Colonic mucosa (tissue), 4 donors: ENCODE data around the gene ZNF546. TPM values are rescaled to one million over a fixed set of nuclear protein-coding genes. Genes with fewer than 3 reads are reported as not detected.
"Not testable (repeated sequence)": the region's sequence is repeated elsewhere in the genome, so short reads cannot be mapped to it uniquely, and the experiment has no call there.

ENCODE experiments used
- DNase-seq: peaks from one replicate; pipeline ENCODE4 v3.0.0-alpha.2; 2020
- H3K27ac ChIP-seq: fragments of 200-600 bp; one replicate; pipeline ENCODE4 v1.8.0; 2021
- H3K27me3 ChIP-seq: fragments of 200-600 bp; one replicate; pipeline ENCODE4 v1.8.0; 2021
- H3K36me3 ChIP-seq: fragments of 200-600 bp; one replicate; pipeline ENCODE4 v1.8.0; 2021
- H3K4me1 ChIP-seq: fragments of 200-600 bp; one replicate; pipeline ENCODE4 v1.8.0; 2021; ENCODE audit warnings: mild to moderate bottlenecking
- H3K4me3 ChIP-seq: fragments of 200-600 bp; one replicate; pipeline ENCODE4 v1.8.0; 2021
- H3K9ac ChIP-seq, 2 donors: one replicate each; pipeline ENCODE4 v1.7.0; 2013; ENCODE audit warnings: control low read depth in 2 of 2, low read depth in 2 of 2, low read length in 2 of 2
- H3K9me3 ChIP-seq: fragments of 200-600 bp; one replicate; pipeline ENCODE4 v1.8.0; 2021
- intact Hi-C: fragments of 100-400 bp; cut with DNase I; formaldehyde crosslinking; loops from one replicate; pipeline ENCODE4 v1.14.1; 2022
- total RNA-seq, 2 donors: library from RNA; stranded (reverse); fragmentation: NEBNext Ultra II Directional in 1 of 2; extraction: Animal tissue kit (Norgen Biotek cat#: 25700) in 1 of 2; gene quantifications; one replicate each; pipeline ENCODE4 v1.2.1, GENCODE V29; 2021
- TF ChIP-seq, protein P1 (sequence below): fragments of 200-600 bp; IDR thresholded peaks from one replicate; pipeline ENCODE4 v1.8.0; 2022; ENCODE audit warnings: antibody characterized with exemption, mild to moderate bottlenecking
- donor health status: healthy.
- donor health status: DM: no; HTN: no; CAD: no.
- donor health status: DM: no; HTN: no; CAD: no.

Gene ZNF546
- total RNA-seq: 1 to 10 TPM; 1.1 to 1.3 TPM

- Histone ChIP-seq H3K27ac (peak within 1 kb of the TSS; percentile 75), H3K9ac (peak within 1 kb of the TSS; percentile 81 to 92), H3K9me3 (no peaks in the 10 kb centered on the region), H3K36me3 (no peaks in the 10 kb centered on the region), H3K27me3 (no peaks in the 10 kb centered on the region), H3K4me3 (peak within 1 kb of the TSS; percentile 64), H3K4me1 (no peaks in the 10 kb centered on the region)
- peak; percentile 95 for DNase-seq
- TF ChIP-seq, protein P1, sequence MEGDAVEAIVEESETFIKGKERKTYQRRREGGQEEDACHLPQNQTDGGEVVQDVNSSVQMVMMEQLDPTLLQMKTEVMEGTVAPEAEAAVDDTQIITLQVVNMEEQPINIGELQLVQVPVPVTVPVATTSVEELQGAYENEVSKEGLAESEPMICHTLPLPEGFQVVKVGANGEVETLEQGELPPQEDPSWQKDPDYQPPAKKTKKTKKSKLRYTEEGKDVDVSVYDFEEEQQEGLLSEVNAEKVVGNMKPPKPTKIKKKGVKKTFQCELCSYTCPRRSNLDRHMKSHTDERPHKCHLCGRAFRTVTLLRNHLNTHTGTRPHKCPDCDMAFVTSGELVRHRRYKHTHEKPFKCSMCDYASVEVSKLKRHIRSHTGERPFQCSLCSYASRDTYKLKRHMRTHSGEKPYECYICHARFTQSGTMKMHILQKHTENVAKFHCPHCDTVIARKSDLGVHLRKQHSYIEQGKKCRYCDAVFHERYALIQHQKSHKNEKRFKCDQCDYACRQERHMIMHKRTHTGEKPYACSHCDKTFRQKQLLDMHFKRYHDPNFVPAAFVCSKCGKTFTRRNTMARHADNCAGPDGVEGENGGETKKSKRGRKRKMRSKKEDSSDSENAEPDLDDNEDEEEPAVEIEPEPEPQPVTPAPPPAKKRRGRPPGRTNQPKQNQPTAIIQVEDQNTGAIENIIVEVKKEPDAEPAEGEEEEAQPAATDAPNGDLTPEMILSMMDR: no peak
- intact Hi-C loops: no loop called here
Measured at GRCh38 chr19:39996811-39997637, at the start of gene ZNF546. Gene ZNF546, plus strand, starts transcription at chr19:39997060. Its CDS starts 1,267 bp downstream, at chr19:39998327.

GRCh38 chr19:39949026-39949747 is 47.7 kb upstream of the ZNF546 start:
- no peak for DNase-seq
- Histone ChIP-seq H3K36me3 (no peaks in the 10 kb centered on the region), H3K9me3 (no peaks in the 10 kb centered on the region), H3K27ac (no peak overlapping the region), H3K27me3 (no peaks in the 10 kb centered on the region), H3K4me3 (no peak overlapping the region), H3K4me1 (no peaks in the 10 kb centered on the region), H3K9ac (no peak overlapping the region)
- TF ChIP-seq, protein P1: no peak
- intact Hi-C loops: no loop called here

DNA sequence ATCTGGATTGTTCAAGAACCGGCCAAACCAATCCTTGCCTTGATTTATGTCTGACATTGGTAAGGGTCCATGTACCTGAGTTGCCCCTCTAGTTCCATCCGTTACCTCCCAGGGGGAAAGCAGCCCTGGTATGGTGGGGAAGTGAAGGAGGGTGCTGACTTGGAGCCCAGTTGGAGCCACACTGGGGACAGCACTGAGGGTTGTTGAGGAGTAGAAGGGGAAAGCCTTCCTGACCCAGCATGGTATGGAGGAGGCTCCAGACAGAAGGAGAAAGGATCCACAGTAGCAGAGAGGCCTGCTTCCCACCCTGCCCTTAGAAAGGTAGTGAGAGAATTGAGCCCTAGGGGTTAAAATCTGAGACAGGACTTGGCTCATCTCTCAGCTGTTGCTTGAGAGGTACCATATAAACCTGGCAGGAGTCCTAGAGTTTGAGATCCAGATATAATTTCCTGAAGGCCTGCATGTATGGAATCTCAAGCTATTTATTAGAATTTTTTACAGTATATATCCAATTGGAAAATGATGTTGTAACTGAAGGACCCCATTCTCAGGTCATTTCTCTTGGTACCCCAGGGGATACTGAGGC is 45.7 kb upstream of the ZNF546 start:
- Histone ChIP-seq H3K4me1 (no peaks in the 10 kb centered on the region), H3K9ac (no peak overlapping the region), H3K9me3 (no peaks in the 10 kb centered on the region), H3K27me3 (no peaks in the 10 kb centered on the region), H3K27ac (no peak overlapping the region), H3K36me3 (no peaks in the 10 kb centered on the region), H3K4me3 (no peak overlapping the region)
- TF ChIP-seq, protein P1: no peak
- DNase-seq: no peak
- intact Hi-C loops: no loop called here

- no peaks in the 10 kb centered on the region for H3K36me3 ChIP-seq
- H3K27me3 ChIP-seq: no peaks in the 10 kb centered on the region
- H3K4me1 ChIP-seq: no peaks in the 10 kb centered on the region
- H3K9ac ChIP-seq: no peak overlapping the region
- H3K9me3 ChIP-seq: no peaks in the 10 kb centered on the region
- DNase-seq: no peak
- TF ChIP-seq, protein P1: no peak
- no peak overlapping the region for H3K4me3 ChIP-seq
- intact Hi-C loops: no loop called here
- H3K27ac ChIP-seq: no peak overlapping the region
Measured at GRCh38 chr19:39951686-39952085, 45.2 kb upstream of the ZNF546 start.

DNA sequence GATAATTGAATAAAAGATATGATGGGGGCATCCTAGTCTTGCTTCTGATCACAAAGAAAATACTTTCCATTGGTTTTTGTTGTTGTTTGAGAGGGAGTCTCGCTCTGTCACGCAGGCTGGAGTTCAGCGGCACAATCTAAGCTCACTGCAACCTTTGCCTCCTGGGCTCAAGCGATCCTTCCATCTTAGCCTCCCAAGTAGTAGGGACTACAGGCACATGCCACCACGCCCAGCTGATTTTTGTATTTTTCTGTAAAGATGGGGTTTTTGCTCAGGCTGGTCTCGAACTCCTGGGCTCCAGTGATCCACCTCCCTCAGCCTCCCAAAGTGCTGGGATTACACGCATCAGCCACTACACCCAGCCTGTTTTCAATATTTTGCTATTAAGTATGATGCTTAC is 42.9 kb upstream of the ZNF546 start:
- H3K27ac ChIP-seq: no peak overlapping the region
- H3K27me3 ChIP-seq: no peaks in the 10 kb centered on the region
- H3K9ac ChIP-seq: no peak overlapping the region
- H3K4me1 ChIP-seq: no peaks in the 10 kb centered on the region
- no peak overlapping the region for H3K4me3 ChIP-seq
- H3K9me3 ChIP-seq: no peaks in the 10 kb centered on the region
- TF ChIP-seq, protein P1: no peak
- H3K36me3 ChIP-seq: no peaks in the 10 kb centered on the region
- intact Hi-C loops: no loop called here
- peak; percentile 9 for DNase-seq

- H3K9me3 ChIP-seq, H3K4me3 ChIP-seq, H3K4me1 ChIP-seq, H3K9ac ChIP-seq, H3K27ac ChIP-seq, H3K36me3 ChIP-seq, intact Hi-C loops, H3K27me3 ChIP-seq, DNase-seq: not testable (repeated sequence)
Measured at GRCh38 chr19:39957886-39958285, 39.0 kb upstream of the ZNF546 start.

DNA sequence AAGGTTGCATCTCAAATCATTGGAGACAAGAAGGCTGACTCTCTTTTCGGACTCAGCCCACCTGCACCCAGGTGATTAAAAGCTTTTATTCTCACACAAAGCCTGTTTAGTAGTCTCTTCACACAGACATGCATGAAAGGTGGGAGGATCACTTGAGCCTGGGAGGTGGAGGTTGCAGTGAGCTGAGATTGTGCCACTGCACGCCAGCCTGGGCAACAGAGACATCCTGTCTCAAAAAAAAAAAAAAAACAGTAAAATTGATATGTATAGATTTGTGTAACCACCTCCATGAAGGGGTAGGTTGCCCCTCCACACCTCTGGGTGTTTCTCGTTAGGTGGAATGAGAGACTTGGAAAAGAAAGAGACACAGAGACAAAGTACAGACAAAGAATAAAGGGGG is 37.9 kb upstream of the ZNF546 start:
- intact Hi-C loops, H3K4me3 ChIP-seq, H3K9me3 ChIP-seq: not testable (repeated sequence)

DNA sequence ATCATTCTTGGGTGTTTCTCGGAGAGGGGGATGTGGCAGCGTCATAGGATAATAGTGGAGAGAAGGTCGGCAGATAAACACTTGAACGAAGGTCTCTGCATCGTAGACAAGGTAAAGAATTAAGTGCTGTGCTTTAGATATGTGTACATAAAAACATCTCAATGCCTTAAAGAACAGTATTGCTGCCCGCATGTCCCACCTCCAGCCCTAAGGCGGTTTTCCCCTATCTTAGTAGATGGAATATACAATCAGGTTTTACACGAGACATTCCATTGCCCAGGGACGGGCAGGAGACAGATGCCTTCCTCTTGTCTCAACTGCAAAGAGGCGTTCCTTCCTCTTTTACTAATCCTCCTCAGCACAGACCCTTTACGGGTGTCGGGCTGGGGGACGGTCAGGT is 37.5 kb upstream of the ZNF546 start:
- H3K9me3 ChIP-seq, DNase-seq, H3K27ac ChIP-seq, H3K9ac ChIP-seq, intact Hi-C loops, H3K4me3 ChIP-seq, H3K4me1 ChIP-seq, H3K27me3 ChIP-seq, H3K36me3 ChIP-seq: not testable (repeated sequence)

More for the DNA sequence above, 37.9 kb upstream of the ZNF546 start:
- H3K9ac ChIP-seq, DNase-seq, H3K27ac ChIP-seq, H3K36me3 ChIP-seq, H3K27me3 ChIP-seq, H3K4me1 ChIP-seq: not testable (repeated sequence)
